Body of pancreas (tissue), 4 donors: ENCODE measurements around the gene NOS1. TPM values are rescaled to one million over a fixed set of nuclear protein-coding genes. Genes with fewer than 3 reads are reported as not detected.

Experiments
- ATAC-seq: fragments of 150-250 bp; one replicate; pipeline ENCODE4 v1.9.1; 2016
- DNase-seq, 4 donors: peaks; one replicate each; pipeline ENCODE4 v3.0.0-alpha.2; 2019
- H3K27ac ChIP-seq, 4 donors: fragments of 200-600 bp; sonication (generic); 1 replicate in 3 of 4; 2 replicates in 1 of 4; pipeline versions ENCODE4 v1.5.1 to v1.6.1; 2016 to 2019; ENCODE audit warnings: mild to moderate bottlenecking in 1 of 4, mixed read lengths in 1 of 4, moderate library complexity in 1 of 4
- H3K27me3 ChIP-seq, 2 donors: fragments of 200-600 bp; sonication (generic); one replicate each; pipeline ENCODE4 v1.6.0; 2016; ENCODE audit warnings: mild to moderate bottlenecking in 1 of 2
- H3K36me3 ChIP-seq, 2 donors: fragments of 200-600 bp; sonication (generic); replicated peaks in 1 of 2; 2 replicates each; pipeline ENCODE4 v1.5.1; 2016; ENCODE audit warnings: low read depth in 2 of 2; ENCODE audit not compliant: insufficient read depth in 1 of 2
- H3K4me1 ChIP-seq: fragments of 200-600 bp; sonication (generic); one replicate; pipeline ENCODE4 v1.6.0; 2016
- H3K4me3 ChIP-seq, 2 donors: fragments of 200-600 bp; sonication (generic); 1 replicate in 1 of 2; 2 replicates in 1 of 2; pipeline ENCODE4 v1.5.1; 2016 to 2019
- H3K9me3 ChIP-seq, 3 donors: fragments of 200-600 bp; sonication (generic); 1 replicate in 2 of 3; 2 replicates in 1 of 3; pipeline ENCODE4 v1.5.1; 2016
- POLR2A ChIP-seq, 3 donors: fragments of 450-650 bp; IDR thresholded peaks; one replicate each; pipeline ENCODE4 v1.6.1; 2016; ENCODE audit warnings: antibody characterized with exemption in 3 of 3, mild to moderate bottlenecking in 2 of 3
- WGBS, 2 donors: methylation state at CpG; one replicate each; pipeline ENCODE4 v1.1.5; 2017; 5-methylcytosine and 5-hydroxymethylcytosine counted together
- intact Hi-C: fragments of 100-400 bp; cut with DNase I; formaldehyde crosslinking; loops from one replicate; pipeline ENCODE4 v1.15.1; 2023
- total RNA-seq, 2 donors: library from RNA; depleted of rRNA; stranded (reverse); fragments of >200 nt; gene quantifications; one replicate each; pipeline ENCODE4 v1.1.0, GENCODE V29; 2016
- TF ChIP-seq, protein P1 (sequence below), 7 experiments: fragments of 450-650 bp in 4 of 7; fragments of 200-600 bp in 3 of 7; sonication (generic) in 3 of 7; IDR thresholded peaks; one replicate each; pipeline ENCODE4 v1.5.1; 2016 to 2019; ENCODE audit warnings: antibody characterized with exemption in 7 of 7

Gene NOS1
- total RNA-seq = 10 to 100 TPM in 1 of 2 donors, under 1 TPM in 1; 0.78 to 12.9 TPM

DNA sequence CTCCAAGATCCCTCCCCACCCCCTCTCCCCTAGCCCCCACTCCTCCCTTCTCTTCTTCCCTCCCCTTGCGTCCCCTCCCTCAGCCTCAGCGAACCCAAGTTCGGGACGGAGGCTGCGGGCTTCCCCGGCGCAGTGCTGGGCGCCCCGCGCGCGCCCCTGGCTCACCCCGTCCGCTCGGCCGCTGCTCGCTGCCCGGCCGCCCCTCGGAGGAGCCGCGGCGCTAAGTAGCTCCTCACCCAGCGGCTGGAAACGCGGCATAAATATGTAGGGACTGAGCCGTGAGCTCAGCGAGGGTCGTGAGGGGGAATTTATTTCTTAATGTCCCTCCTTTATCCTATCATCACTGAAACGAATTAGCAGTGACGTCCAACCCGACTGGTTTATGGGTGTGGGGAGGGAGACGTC lies at the start of gene NOS1:
NOS1 (minus strand) TSS at position 280 of the 405 bp plus-strand sequence. CDS start 30,557 bp downstream, outside the sequence.
- no peak within 1 kb of the TSS for H3K27ac ChIP-seq
- ATAC-seq (no peak), DNase-seq (no peak)
- no peaks in the 10 kb centered on the region for H3K27me3 ChIP-seq
- no peaks in the 10 kb centered on the region for H3K9me3 ChIP-seq
- 7 to 29% methylated on average over 9 to 33 of the region's 33 CpGs for WGBS, 2 donors
- H3K4me1 ChIP-seq = peaks cover 10% of the 10 kb centered on the region
- TF ChIP-seq, protein P1, sequence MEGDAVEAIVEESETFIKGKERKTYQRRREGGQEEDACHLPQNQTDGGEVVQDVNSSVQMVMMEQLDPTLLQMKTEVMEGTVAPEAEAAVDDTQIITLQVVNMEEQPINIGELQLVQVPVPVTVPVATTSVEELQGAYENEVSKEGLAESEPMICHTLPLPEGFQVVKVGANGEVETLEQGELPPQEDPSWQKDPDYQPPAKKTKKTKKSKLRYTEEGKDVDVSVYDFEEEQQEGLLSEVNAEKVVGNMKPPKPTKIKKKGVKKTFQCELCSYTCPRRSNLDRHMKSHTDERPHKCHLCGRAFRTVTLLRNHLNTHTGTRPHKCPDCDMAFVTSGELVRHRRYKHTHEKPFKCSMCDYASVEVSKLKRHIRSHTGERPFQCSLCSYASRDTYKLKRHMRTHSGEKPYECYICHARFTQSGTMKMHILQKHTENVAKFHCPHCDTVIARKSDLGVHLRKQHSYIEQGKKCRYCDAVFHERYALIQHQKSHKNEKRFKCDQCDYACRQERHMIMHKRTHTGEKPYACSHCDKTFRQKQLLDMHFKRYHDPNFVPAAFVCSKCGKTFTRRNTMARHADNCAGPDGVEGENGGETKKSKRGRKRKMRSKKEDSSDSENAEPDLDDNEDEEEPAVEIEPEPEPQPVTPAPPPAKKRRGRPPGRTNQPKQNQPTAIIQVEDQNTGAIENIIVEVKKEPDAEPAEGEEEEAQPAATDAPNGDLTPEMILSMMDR (IDR thresholded peaks at IDR 0.05) = no peak
- TF ChIP-seq POLR2A (IDR thresholded peaks at IDR 0.05) = no peak
- H3K36me3 ChIP-seq = no peaks in the 10 kb centered on the region
- H3K4me3 ChIP-seq = no peak within 1 kb of the TSS
- intact Hi-C loops = loop anchor here (5.0 kb wide), 1 partner anchor 231 kb away; no protein-coding TSS in a partner anchor

- intact Hi-C loops = no loop called here
- no peak for ATAC-seq
Measured at GRCh38 chr12:117409286-117409685, 47.9 kb upstream of the NOS1 start.

DNA sequence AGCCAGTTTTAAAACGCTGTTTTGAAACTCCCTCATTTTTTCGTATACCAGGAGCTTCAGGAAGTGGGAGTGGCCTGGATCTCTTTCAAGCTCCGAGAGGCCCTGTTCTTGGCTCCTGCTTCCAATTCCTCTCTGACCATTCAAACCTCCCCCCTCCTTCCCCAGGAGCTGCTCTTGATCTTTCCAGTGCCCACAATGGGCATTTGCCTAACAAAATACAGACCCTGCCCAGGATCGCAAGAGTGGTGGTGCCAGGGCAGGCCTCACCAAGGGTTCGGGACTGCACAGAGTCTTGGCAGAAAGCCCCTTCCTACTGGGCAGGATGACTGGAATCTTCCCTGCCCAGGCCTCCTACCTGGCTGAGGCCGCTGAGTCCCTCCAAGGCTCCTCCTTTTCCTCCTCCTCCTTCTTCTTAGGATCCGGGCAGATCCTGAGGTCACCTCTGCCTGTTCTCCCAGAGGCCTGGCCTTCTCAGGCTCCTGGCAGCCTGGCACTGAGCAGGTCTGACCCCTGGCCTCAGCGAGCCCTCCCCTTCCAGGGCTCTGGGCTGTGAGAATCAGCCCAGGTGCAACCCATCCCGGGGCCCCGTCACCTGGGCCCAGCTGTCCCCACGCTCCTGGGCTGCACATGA lies 46.9 kb upstream of the NOS1 start:
- Histone ChIP-seq H3K9me3 (no peaks in the 10 kb centered on the region), H3K27ac (peak overlapping the region; percentile 79 to 92 (median 90)), H3K4me1 (peaks cover 28% of the 10 kb centered on the region), H3K36me3 (no peaks in the 10 kb centered on the region), H3K4me3 (no peak overlapping the region), H3K27me3 (no peaks in the 10 kb centered on the region)
- intact Hi-C loops = no loop called here
- DNase-seq (peak; percentile 83 to 93 (median 92)), ATAC-seq (peak; percentile 95)
- TF ChIP-seq, protein P1 (IDR thresholded peaks at IDR 0.05) = no peak
- peak in 2 of 3 donors; percentile 34 to 48 for TF ChIP-seq POLR2A (IDR thresholded peaks at IDR 0.05)
- WGBS, 2 donors = 6 to 15% methylated on average over 7 to 11 of the region's 11 CpGs

More at GRCh38 chr12:117409286-117409685, 47.9 kb upstream of the NOS1 start:
- Histone ChIP-seq H3K4me3 (no peak overlapping the region), H3K9me3 (no peaks in the 10 kb centered on the region), H3K27ac (peak overlapping the region; percentile 79 to 92 (median 90)), H3K36me3 (no peaks in the 10 kb centered on the region), H3K27me3 (no peaks in the 10 kb centered on the region), H3K4me1 (peaks cover 28% of the 10 kb centered on the region)
- TF ChIP-seq, protein P1 (IDR thresholded peaks at IDR 0.05) = no peak
- TF ChIP-seq POLR2A (IDR thresholded peaks at IDR 0.05) = no peak
- no peak for DNase-seq

- no peak overlapping the region for H3K27ac ChIP-seq
- no peaks in the 10 kb centered on the region for H3K36me3 ChIP-seq
- DNase-seq (no peak), ATAC-seq (no peak)
- no peak overlapping the region for H3K4me3 ChIP-seq
- TF ChIP-seq POLR2A (IDR thresholded peaks at IDR 0.05) = no peak
- TF ChIP-seq, protein P1 (IDR thresholded peaks at IDR 0.05) = no peak
- H3K4me1 ChIP-seq = peaks cover 28% of the 10 kb centered on the region
- H3K27me3 ChIP-seq = no peaks in the 10 kb centered on the region
- WGBS, 2 donors = 78 to 85% methylated on average over 7 of the region's 7 CpGs
- intact Hi-C loops = no loop called here
- no peaks in the 10 kb centered on the region for H3K9me3 ChIP-seq
Measured at GRCh38 chr12:117404940-117405339, 43.5 kb upstream of the NOS1 start.
